GM18517 (cell line): ENCODE measurements around the gene FSTL4.
A peak's percentile ranks its signal among the peaks of the same experiment; 100 is the strongest.

Source experiments
- ATAC-seq: cut with Tn5 transposase; IDR thresholded peaks from one replicate; pipeline ENCODE4 v1.9.1; 2021; ENCODE audit warnings: mild to moderate bottlenecking, moderate library complexity; ENCODE audit not compliant: unreplicated experiment

Gene FSTL4

GRCh38 chr5:133434336-133434735, 178.0 kb downstream of the FSTL4 start:
- no peak for ATAC-seq

GRCh38 chr5:133433641-133434040, 178.7 kb downstream of the FSTL4 start:
- no peak for ATAC-seq

- ATAC-seq, result no peak
Measured at GRCh38 chr5:133432956-133433532, 179.3 kb downstream of the FSTL4 start.

GRCh38 chr5:133431326-133431865, 180.9 kb downstream of the FSTL4 start:
- no peak for ATAC-seq

- no peak for ATAC-seq
Measured at GRCh38 chr5:133430095-133430494, 182.2 kb downstream of the FSTL4 start.

- ATAC-seq, result no peak
Measured at GRCh38 chr5:133429046-133429445, 183.3 kb downstream of the FSTL4 start.

- ATAC-seq, result no peak
Measured at GRCh38 chr5:133428072-133428660, 184.2 kb downstream of the FSTL4 start.

- no peak for ATAC-seq
Measured at GRCh38 chr5:133427121-133427777, 185.1 kb downstream of the FSTL4 start.

- no peak for ATAC-seq
Measured at GRCh38 chr5:133426264-133426663, 186.1 kb downstream of the FSTL4 start.

GRCh38 chr5:133425764-133426163, 186.6 kb downstream of the FSTL4 start:
- no peak for ATAC-seq

- ATAC-seq, result no peak
Measured at GRCh38 chr5:133425222-133425621, 187.1 kb downstream of the FSTL4 start.

- ATAC-seq, result peak; percentile 61
Measured at GRCh38 chr5:133423618-133424282, 188.6 kb downstream of the FSTL4 start.

GRCh38 chr5:133423011-133423617, 189.2 kb downstream of the FSTL4 start:
- ATAC-seq, result no peak

GRCh38 chr5:133421806-133422205, 190.5 kb downstream of the FSTL4 start:
- no peak for ATAC-seq

- ATAC-seq, result no peak
Measured at GRCh38 chr5:133421394-133421793, 190.9 kb downstream of the FSTL4 start.

- no peak for ATAC-seq
Measured at GRCh38 chr5:133420440-133421301, 191.7 kb downstream of the FSTL4 start.

GRCh38 chr5:133415906-133416305, 196.4 kb downstream of the FSTL4 start:
- no peak for ATAC-seq

GRCh38 chr5:133415506-133415905, 196.8 kb downstream of the FSTL4 start:
- no peak for ATAC-seq

GRCh38 chr5:133412661-133413060, 199.7 kb downstream of the FSTL4 start:
- no peak for ATAC-seq

- no peak for ATAC-seq
Measured at GRCh38 chr5:133410335-133410828, 202.0 kb downstream of the FSTL4 start.
